Ishikawa (cell line): ENCODE data around the gene CARD11.

Source experiments
- CREB1 ChIP-seq: IDR thresholded peaks from 2 replicates; pipeline ENCODE4 v1.6.1; 2012; ENCODE audit warnings: low read depth
- EGR1 ChIP-seq: IDR thresholded peaks from 2 replicates; pipeline ENCODE4 v1.6.1; 2012
- EP300 ChIP-seq: IDR thresholded peaks from 2 replicates; pipeline ENCODE4 v1.6.1; 2012; ENCODE audit warnings: borderline replicate concordance
- RAD21 ChIP-seq: IDR thresholded peaks from 2 replicates; pipeline ENCODE4 v1.6.1; 2012; ENCODE audit warnings: low read depth
- TAF1 ChIP-seq: IDR thresholded peaks from 2 replicates; pipeline ENCODE4 v1.6.1; 2012; ENCODE audit warnings: low read depth, mild to moderate bottlenecking
- TEAD4 ChIP-seq: IDR thresholded peaks from 2 replicates; pipeline ENCODE4 v1.6.1; 2012
- YY1 ChIP-seq: IDR thresholded peaks from 2 replicates; pipeline ENCODE4 v1.6.1; 2012; ENCODE audit warnings: low read depth
- TF ChIP-seq, protein P1 (sequence below): IDR thresholded peaks from 2 replicates; pipeline ENCODE4 v1.6.1; 2012; ENCODE audit warnings: low read depth, mild to moderate bottlenecking
- TF ChIP-seq, protein P2 (sequence below): IDR thresholded peaks from 2 replicates; pipeline ENCODE4 v1.6.1; 2012

DNA sequence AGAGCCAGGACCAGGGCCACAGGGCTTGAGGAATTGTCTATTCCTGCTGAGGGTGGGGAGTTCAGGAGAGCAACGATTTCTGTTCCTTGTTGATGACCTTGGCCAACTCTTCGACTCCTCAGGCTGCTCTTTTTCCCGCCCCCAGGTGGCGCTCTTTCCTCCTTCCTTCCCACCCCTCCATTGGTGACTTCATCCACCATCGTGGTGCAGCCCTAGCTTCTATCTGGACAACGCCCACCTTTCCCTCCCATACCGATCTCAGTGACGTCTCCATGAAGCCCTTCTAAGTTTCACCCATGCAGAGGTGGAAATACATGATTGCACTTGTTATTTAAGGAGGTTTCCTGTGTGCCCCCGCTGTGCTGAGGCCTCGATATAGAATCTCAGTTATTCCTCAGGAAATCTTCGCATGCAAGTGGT, 22.1 kb upstream of the CARD11 start:
- TF ChIP-seq YY1: no peak
- no peak for TF ChIP-seq EP300
- TF ChIP-seq, protein P1, sequence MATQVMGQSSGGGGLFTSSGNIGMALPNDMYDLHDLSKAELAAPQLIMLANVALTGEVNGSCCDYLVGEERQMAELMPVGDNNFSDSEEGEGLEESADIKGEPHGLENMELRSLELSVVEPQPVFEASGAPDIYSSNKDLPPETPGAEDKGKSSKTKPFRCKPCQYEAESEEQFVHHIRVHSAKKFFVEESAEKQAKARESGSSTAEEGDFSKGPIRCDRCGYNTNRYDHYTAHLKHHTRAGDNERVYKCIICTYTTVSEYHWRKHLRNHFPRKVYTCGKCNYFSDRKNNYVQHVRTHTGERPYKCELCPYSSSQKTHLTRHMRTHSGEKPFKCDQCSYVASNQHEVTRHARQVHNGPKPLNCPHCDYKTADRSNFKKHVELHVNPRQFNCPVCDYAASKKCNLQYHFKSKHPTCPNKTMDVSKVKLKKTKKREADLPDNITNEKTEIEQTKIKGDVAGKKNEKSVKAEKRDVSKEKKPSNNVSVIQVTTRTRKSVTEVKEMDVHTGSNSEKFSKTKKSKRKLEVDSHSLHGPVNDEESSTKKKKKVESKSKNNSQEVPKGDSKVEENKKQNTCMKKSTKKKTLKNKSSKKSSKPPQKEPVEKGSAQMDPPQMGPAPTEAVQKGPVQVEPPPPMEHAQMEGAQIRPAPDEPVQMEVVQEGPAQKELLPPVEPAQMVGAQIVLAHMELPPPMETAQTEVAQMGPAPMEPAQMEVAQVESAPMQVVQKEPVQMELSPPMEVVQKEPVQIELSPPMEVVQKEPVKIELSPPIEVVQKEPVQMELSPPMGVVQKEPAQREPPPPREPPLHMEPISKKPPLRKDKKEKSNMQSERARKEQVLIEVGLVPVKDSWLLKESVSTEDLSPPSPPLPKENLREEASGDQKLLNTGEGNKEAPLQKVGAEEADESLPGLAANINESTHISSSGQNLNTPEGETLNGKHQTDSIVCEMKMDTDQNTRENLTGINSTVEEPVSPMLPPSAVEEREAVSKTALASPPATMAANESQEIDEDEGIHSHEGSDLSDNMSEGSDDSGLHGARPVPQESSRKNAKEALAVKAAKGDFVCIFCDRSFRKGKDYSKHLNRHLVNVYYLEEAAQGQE: no peak
- TF ChIP-seq EGR1: no peak
- no peak for TF ChIP-seq TAF1
- no peak for TF ChIP-seq CREB1
- no peak for TF ChIP-seq TEAD4
- peak; percentile 63 for TF ChIP-seq RAD21
- TF ChIP-seq, protein P2, sequence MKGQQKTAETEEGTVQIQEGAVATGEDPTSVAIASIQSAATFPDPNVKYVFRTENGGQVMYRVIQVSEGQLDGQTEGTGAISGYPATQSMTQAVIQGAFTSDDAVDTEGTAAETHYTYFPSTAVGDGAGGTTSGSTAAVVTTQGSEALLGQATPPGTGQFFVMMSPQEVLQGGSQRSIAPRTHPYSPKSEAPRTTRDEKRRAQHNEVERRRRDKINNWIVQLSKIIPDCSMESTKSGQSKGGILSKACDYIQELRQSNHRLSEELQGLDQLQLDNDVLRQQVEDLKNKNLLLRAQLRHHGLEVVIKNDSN: no peak
